ENCODE measurements around the gene GCH1.

- TF ChIP-seq POLR2AphosphoS5 (IDR thresholded peaks at IDR 0.05; ENCODE audit: low read depth) (no peak), CTCF (IDR thresholded peaks at IDR 0.05; ENCODE audit: insufficient read depth, low read length) (no peak), SPI1 (IDR thresholded peaks at IDR 0.05; ENCODE audit: borderline replicate concordance, low read depth) (no peak)
- TF ChIP-seq, protein P1, sequence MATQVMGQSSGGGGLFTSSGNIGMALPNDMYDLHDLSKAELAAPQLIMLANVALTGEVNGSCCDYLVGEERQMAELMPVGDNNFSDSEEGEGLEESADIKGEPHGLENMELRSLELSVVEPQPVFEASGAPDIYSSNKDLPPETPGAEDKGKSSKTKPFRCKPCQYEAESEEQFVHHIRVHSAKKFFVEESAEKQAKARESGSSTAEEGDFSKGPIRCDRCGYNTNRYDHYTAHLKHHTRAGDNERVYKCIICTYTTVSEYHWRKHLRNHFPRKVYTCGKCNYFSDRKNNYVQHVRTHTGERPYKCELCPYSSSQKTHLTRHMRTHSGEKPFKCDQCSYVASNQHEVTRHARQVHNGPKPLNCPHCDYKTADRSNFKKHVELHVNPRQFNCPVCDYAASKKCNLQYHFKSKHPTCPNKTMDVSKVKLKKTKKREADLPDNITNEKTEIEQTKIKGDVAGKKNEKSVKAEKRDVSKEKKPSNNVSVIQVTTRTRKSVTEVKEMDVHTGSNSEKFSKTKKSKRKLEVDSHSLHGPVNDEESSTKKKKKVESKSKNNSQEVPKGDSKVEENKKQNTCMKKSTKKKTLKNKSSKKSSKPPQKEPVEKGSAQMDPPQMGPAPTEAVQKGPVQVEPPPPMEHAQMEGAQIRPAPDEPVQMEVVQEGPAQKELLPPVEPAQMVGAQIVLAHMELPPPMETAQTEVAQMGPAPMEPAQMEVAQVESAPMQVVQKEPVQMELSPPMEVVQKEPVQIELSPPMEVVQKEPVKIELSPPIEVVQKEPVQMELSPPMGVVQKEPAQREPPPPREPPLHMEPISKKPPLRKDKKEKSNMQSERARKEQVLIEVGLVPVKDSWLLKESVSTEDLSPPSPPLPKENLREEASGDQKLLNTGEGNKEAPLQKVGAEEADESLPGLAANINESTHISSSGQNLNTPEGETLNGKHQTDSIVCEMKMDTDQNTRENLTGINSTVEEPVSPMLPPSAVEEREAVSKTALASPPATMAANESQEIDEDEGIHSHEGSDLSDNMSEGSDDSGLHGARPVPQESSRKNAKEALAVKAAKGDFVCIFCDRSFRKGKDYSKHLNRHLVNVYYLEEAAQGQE (IDR thresholded peaks at IDR 0.05; ENCODE audit: insufficient replicate concordance, low read depth) = no peak
Observed at GRCh38 chr14:54909817-54910558, 7.4 kb upstream of the GCH1 start.

Measured in HL-60 (cell line).